DND-41 (cell line): ENCODE results near the gene POU6F2.

Experiments used
- ATAC-seq: fragments of 200-7000 bp; cut with Tn5 transposase; 3 replicates; pipeline ENCODE4 v1.9.1; 2021; ENCODE audit warnings: low read depth; ENCODE audit not compliant: insufficient read depth
- DNase-seq: peaks from one replicate; pipeline ENCODE4 v3.0.0-alpha.2; 2020
- H2AFZ ChIP-seq: 2 replicates; pipeline ENCODE4 v1.6.0; 2012; ENCODE audit warnings: low read depth, low read length
- H3K27ac ChIP-seq: 2 replicates; pipeline ENCODE4 v1.5.1; 2012; ENCODE audit warnings: low read length, inconsistent platforms
- H3K27me3 ChIP-seq: fragments of 200-600 bp; sonication (generic); 2 replicates; pipeline ENCODE4 v1.6.0; 2012; ENCODE audit warnings: low read length, mild to moderate bottlenecking, inconsistent platforms; ENCODE audit not compliant: insufficient read depth, poor library complexity
- H3K36me3 ChIP-seq: 2 replicates; pipeline ENCODE4 v1.5.1; 2012; ENCODE audit warnings: low read length, inconsistent platforms; ENCODE audit not compliant: insufficient read depth
- H3K4me1 ChIP-seq: 2 replicates; pipeline ENCODE4 v1.5.1; 2012; ENCODE audit warnings: mild to moderate bottlenecking, low read length; ENCODE audit not compliant: insufficient read depth
- H3K4me2 ChIP-seq: 2 replicates; pipeline ENCODE4 v1.6.0; 2012; ENCODE audit warnings: mild to moderate bottlenecking, moderate library complexity, low read length, inconsistent platforms; ENCODE audit not compliant: insufficient read depth
- H3K4me3 ChIP-seq, 2 experiments: fragments of 200-600 bp in 1 of 2; shearing (Covaris generic) in 1 of 2; 2 replicates each; pipeline ENCODE4 v1.5.1; 2012 to 2016; ENCODE audit warnings: inconsistent platforms in 2 of 2, low read length in 2 of 2, mild to moderate bottlenecking in 2 of 2, low read depth in 1 of 2, moderate library complexity in 1 of 2
- H3K79me2 ChIP-seq: 2 replicates; pipeline ENCODE4 v1.6.0; 2012; ENCODE audit warnings: low read length, inconsistent platforms; ENCODE audit not compliant: insufficient read depth
- H3K9ac ChIP-seq: 2 replicates; pipeline ENCODE4 v1.6.0; 2012; ENCODE audit warnings: low read depth, mild to moderate bottlenecking, inconsistent platforms, low read length, moderate library complexity
- H3K9me3 ChIP-seq: 2 replicates; pipeline ENCODE4 v1.5.1; 2012; ENCODE audit warnings: low read length, moderate library complexity, mild to moderate bottlenecking, inconsistent platforms; ENCODE audit not compliant: insufficient read depth, severe bottlenecking
- H4K20me1 ChIP-seq: 2 replicates; pipeline ENCODE4 v1.6.0; 2012; ENCODE audit warnings: low read length; ENCODE audit not compliant: insufficient read depth
- EZH2 ChIP-seq: IDR thresholded peaks from 3 replicates; pipeline ENCODE4 v1.6.1; 2012; ENCODE audit warnings: borderline replicate concordance, low read depth, mild to moderate bottlenecking, moderate library complexity, low read length, inconsistent platforms; ENCODE audit not compliant: severe bottlenecking
- TF ChIP-seq, protein P1 (sequence below): IDR thresholded peaks from 2 replicates; pipeline ENCODE4 v1.5.1; 2012; ENCODE audit warnings: borderline replicate concordance, low read length, moderate library complexity, mild to moderate bottlenecking; ENCODE audit not compliant: poor library complexity, severe bottlenecking; ENCODE audit errors: extremely low read depth

POU6F2 gene

DNA sequence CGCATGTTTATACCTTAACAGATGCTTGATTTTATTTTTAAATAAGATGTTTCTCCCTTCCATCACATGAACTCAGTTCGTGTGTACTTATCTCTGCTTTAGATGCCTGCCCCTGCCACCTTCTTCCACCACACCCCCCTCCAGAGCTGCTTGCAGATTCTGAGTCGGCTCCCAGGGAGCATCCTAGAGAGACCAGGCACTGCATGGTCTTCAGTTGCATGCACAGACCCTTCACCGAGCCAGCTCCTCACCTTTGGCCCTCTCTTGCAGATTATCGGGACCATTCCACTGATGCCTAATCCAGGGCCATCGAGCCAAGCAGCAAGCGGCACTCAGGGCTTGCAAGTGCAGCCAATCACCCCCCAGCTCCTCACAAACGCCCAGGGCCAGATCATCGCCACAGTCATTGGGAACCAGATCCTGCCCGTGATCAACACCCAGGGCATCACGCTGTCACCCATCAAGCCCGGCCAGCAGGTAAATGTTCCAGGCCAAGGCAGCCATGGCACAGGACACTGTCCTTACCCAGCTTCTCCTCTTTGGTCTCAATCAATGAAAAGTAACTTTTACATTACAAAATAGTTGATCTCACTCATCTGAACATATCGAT, 455.2 kb downstream of the POU6F2 start:
- Histone ChIP-seq H4K20me1 (no peaks in the 10 kb centered on the region), H3K27me3 (no peaks in the 10 kb centered on the region), H3K79me2 (no peaks in the 10 kb centered on the region), H3K9ac (no peak overlapping the region), H3K27ac (no peak overlapping the region), H3K4me3 (no peak overlapping the region), H2AFZ (no peak overlapping the region), H3K9me3 (no peaks in the 10 kb centered on the region), H3K36me3 (no peaks in the 10 kb centered on the region), H3K4me2 (no peak overlapping the region), H3K4me1 (no peaks in the 10 kb centered on the region)
- no peak for ATAC-seq
- no peak for DNase-seq
- TF ChIP-seq EZH2, result no peak
- TF ChIP-seq, protein P1, sequence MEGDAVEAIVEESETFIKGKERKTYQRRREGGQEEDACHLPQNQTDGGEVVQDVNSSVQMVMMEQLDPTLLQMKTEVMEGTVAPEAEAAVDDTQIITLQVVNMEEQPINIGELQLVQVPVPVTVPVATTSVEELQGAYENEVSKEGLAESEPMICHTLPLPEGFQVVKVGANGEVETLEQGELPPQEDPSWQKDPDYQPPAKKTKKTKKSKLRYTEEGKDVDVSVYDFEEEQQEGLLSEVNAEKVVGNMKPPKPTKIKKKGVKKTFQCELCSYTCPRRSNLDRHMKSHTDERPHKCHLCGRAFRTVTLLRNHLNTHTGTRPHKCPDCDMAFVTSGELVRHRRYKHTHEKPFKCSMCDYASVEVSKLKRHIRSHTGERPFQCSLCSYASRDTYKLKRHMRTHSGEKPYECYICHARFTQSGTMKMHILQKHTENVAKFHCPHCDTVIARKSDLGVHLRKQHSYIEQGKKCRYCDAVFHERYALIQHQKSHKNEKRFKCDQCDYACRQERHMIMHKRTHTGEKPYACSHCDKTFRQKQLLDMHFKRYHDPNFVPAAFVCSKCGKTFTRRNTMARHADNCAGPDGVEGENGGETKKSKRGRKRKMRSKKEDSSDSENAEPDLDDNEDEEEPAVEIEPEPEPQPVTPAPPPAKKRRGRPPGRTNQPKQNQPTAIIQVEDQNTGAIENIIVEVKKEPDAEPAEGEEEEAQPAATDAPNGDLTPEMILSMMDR, result no peak

DNA sequence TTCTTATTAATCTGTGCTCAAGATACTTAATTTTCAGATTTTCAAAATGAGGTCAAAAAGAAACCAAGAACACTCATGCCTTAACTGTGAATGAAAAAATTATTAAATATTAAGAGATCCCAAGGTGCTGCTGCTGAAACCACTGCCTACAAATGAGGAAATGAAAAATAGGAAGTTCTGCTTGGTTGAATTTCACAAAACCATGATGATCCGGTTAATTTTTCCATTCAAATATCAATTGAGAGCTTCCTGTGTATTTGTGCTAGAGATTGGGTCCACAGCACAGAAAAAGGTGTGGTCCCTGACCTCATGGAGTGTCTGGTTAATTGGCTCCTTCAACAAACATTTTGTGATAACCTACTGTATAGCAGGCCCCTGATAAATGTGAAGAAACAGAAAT, 455.8 kb downstream of the POU6F2 start:
- ATAC-seq, result no peak
- H3K27ac ChIP-seq, result no peak overlapping the region
- no peaks in the 10 kb centered on the region for H4K20me1 ChIP-seq
- no peaks in the 10 kb centered on the region for H3K4me1 ChIP-seq
- H3K27me3 ChIP-seq, result no peaks in the 10 kb centered on the region
- no peaks in the 10 kb centered on the region for H3K79me2 ChIP-seq
- H3K9ac ChIP-seq, result no peak overlapping the region
- H3K4me2 ChIP-seq, result no peak overlapping the region
- DNase-seq, result no peak
- TF ChIP-seq, protein P1, result no peak
- no peak for TF ChIP-seq EZH2
- no peaks in the 10 kb centered on the region for H3K9me3 ChIP-seq
- no peaks in the 10 kb centered on the region for H3K36me3 ChIP-seq
- H3K4me3 ChIP-seq, result no peak overlapping the region
- no peak overlapping the region for H2AFZ ChIP-seq

DNA sequence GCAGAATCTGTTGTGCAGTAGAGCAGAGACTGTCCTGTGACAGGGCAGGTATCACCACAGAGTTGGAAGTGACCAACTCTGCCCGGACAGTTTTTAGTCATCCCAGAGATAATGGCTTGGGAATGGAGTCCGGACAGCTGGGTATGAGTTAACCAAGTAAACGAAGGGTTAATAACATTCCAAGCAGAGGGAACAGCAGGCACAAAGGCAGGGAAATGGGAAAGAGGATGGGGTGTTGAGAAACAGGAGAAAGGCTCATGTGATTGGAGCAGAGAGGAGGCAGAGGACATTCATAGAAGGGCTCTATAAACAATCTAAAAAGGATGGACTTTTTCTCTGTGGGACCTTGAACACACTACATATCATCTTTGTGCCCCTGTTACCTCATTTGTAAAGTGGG, 456.3 kb downstream of the POU6F2 start:
- DNase-seq (no peak), ATAC-seq (no peak)
- no peak overlapping the region for H3K4me2 ChIP-seq
- no peaks in the 10 kb centered on the region for H4K20me1 ChIP-seq
- no peak overlapping the region for H2AFZ ChIP-seq
- no peak overlapping the region for H3K9ac ChIP-seq
- no peaks in the 10 kb centered on the region for H3K4me1 ChIP-seq
- no peak overlapping the region for H3K4me3 ChIP-seq
- no peaks in the 10 kb centered on the region for H3K27me3 ChIP-seq
- H3K36me3 ChIP-seq, result no peaks in the 10 kb centered on the region
- H3K27ac ChIP-seq, result no peak overlapping the region
- no peak for TF ChIP-seq EZH2
- TF ChIP-seq, protein P1, result no peak
- H3K9me3 ChIP-seq, result no peaks in the 10 kb centered on the region
- no peaks in the 10 kb centered on the region for H3K79me2 ChIP-seq
